Large intestine (tissue), 3 donors: ENCODE measurements around the gene LIG1. TPM values are rescaled to one million over a fixed set of nuclear protein-coding genes. Genes with fewer than 3 reads are reported as not detected.
A peak's percentile ranks its signal among the peaks of the same experiment; 100 is the strongest.

ENCODE experiments used
- DNase-seq, 2 donors: peaks; one replicate each; pipeline versions ENCODE4 v3.0.0 to v3.0.0-alpha.2; 2013
- H3K27ac ChIP-seq: one replicate; pipeline ENCODE4 v1.5.1; 2013; ENCODE audit warnings: low read length
- H3K27me3 ChIP-seq: 2 replicates; pipeline ENCODE4 v1.6.1; 2013; ENCODE audit warnings: low read length; ENCODE audit not compliant: control insufficient read depth, insufficient read depth
- H3K36me3 ChIP-seq: 2 replicates; pipeline ENCODE4 v1.6.1; 2013; ENCODE audit warnings: low read length; ENCODE audit not compliant: control insufficient read depth, insufficient read depth
- H3K4me1 ChIP-seq: one replicate; pipeline ENCODE4 v1.6.1; 2013; ENCODE audit warnings: low read length; ENCODE audit not compliant: control insufficient read depth, insufficient read depth
- H3K4me3 ChIP-seq: one replicate; pipeline ENCODE4 v1.5.1; 2013; ENCODE audit warnings: low read length
- H3K9me3 ChIP-seq: one replicate; pipeline ENCODE4 v1.6.1; 2013; ENCODE audit warnings: mild to moderate bottlenecking, low read depth, low read length, moderate library complexity; ENCODE audit not compliant: control insufficient read depth
- WGBS: methylation state at CpG from one replicate; pipeline ENCODE4 v1.1.5; 2013; ENCODE audit warnings: low lambda C conversion rate; ENCODE audit not compliant: insufficient coverage; 5-methylcytosine and 5-hydroxymethylcytosine counted together
- polyA plus RNA-seq: library from polyadenylated mRNA; unstranded; fragments of 120-200 nt; gene quantifications from one replicate; pipeline ENCODE4 v1.2.1, GENCODE V29; 2013

LIG1 gene
- polyA plus RNA-seq, 1 donor = 45.1 TPM

- peaks cover 8% of the 10 kb centered on the region for H3K9me3 ChIP-seq
- WGBS = no CpG with 5 or more reads among the region's 9 CpGs
- DNase-seq = no peak
Measured at GRCh38 chr19:48183356-48183755, 13.2 kb upstream of the LIG1 start.

GRCh38 chr19:48182434-48182833 lies 12.3 kb upstream of the LIG1 start:
- Histone ChIP-seq H3K4me3 (no peak overlapping the region), H3K27ac (no peak overlapping the region), H3K36me3 (peaks cover 5% of the 10 kb centered on the region), H3K4me1 (no peaks in the 10 kb centered on the region), H3K9me3 (peaks cover 8% of the 10 kb centered on the region), H3K27me3 (no peaks in the 10 kb centered on the region)
- WGBS = no CpG with 5 or more reads among the region's 38 CpGs
- DNase-seq = no peak

More at GRCh38 chr19:48183356-48183755, 13.2 kb upstream of the LIG1 start:
- H3K27ac ChIP-seq = no peak overlapping the region
- H3K4me3 ChIP-seq = no peak overlapping the region
- H3K4me1 ChIP-seq = no peaks in the 10 kb centered on the region
- H3K27me3 ChIP-seq = no peaks in the 10 kb centered on the region
- peaks cover 8% of the 10 kb centered on the region for H3K36me3 ChIP-seq

GRCh38 chr19:48181505-48181904 lies 11.4 kb upstream of the LIG1 start:
- no peak for DNase-seq
- Histone ChIP-seq H3K27ac (no peak overlapping the region), H3K36me3 (peaks cover 5% of the 10 kb centered on the region), H3K9me3 (peaks cover 8% of the 10 kb centered on the region), H3K27me3 (no peaks in the 10 kb centered on the region), H3K4me3 (no peak overlapping the region), H3K4me1 (no peaks in the 10 kb centered on the region)
- no CpG with 5 or more reads among the region's 5 CpGs for WGBS

- H3K27ac ChIP-seq = no peak overlapping the region
- no peak overlapping the region for H3K4me3 ChIP-seq
- no peaks in the 10 kb centered on the region for H3K4me1 ChIP-seq
- DNase-seq = no peak
- no peaks in the 10 kb centered on the region for H3K27me3 ChIP-seq
- WGBS = 100% methylated on average over 2 of the region's 3 CpGs
- peaks cover 6% of the 10 kb centered on the region for H3K9me3 ChIP-seq
- H3K36me3 ChIP-seq = peaks cover 31% of the 10 kb centered on the region
Measured at GRCh38 chr19:48176226-48176625, 6.1 kb upstream of the LIG1 start.

- no peaks in the 10 kb centered on the region for H3K4me1 ChIP-seq
- H3K9me3 ChIP-seq = peaks cover 4% of the 10 kb centered on the region
- no CpG with 5 or more reads among the region's 10 CpGs for WGBS
- no peaks in the 10 kb centered on the region for H3K27me3 ChIP-seq
- peaks cover 31% of the 10 kb centered on the region for H3K36me3 ChIP-seq
- no peak for DNase-seq
- H3K27ac ChIP-seq = no peak overlapping the region
- no peak overlapping the region for H3K4me3 ChIP-seq
Measured at GRCh38 chr19:48175578-48175977, 5.4 kb upstream of the LIG1 start.

GRCh38 chr19:48174445-48175030 lies 4.4 kb upstream of the LIG1 start:
- H3K27me3 ChIP-seq = no peaks in the 10 kb centered on the region
- peaks cover 29% of the 10 kb centered on the region for H3K36me3 ChIP-seq
- H3K9me3 ChIP-seq = peaks cover 4% of the 10 kb centered on the region
- WGBS = 75% methylated on average over 3 of the region's 6 CpGs
- no peaks in the 10 kb centered on the region for H3K4me1 ChIP-seq
- no peak overlapping the region for H3K4me3 ChIP-seq
- no peak for DNase-seq
- no peak overlapping the region for H3K27ac ChIP-seq

- no CpG with 5 or more reads among the region's 37 CpGs for WGBS
- peaks cover 29% of the 10 kb centered on the region for H3K36me3 ChIP-seq
- no peaks in the 10 kb centered on the region for H3K27me3 ChIP-seq
- H3K27ac ChIP-seq = no peak overlapping the region
- peaks cover 4% of the 10 kb centered on the region for H3K9me3 ChIP-seq
- DNase-seq = no peak
- no peak overlapping the region for H3K4me3 ChIP-seq
- H3K4me1 ChIP-seq = peaks cover 5% of the 10 kb centered on the region
Measured at GRCh38 chr19:48171710-48172109, 1.6 kb upstream of the LIG1 start.

- peaks cover 26% of the 10 kb centered on the region for H3K36me3 ChIP-seq
- peak overlapping the region; percentile 96 for H3K4me3 ChIP-seq
- H3K9me3 ChIP-seq = peaks cover 4% of the 10 kb centered on the region
- no peaks in the 10 kb centered on the region for H3K27me3 ChIP-seq
- H3K27ac ChIP-seq = peak overlapping the region; percentile 100
- 4% methylated on average over 4 of the region's 21 CpGs for WGBS
- peak in 1 of 2 donors; percentile 12 for DNase-seq
- peaks cover 5% of the 10 kb centered on the region for H3K4me1 ChIP-seq
Measured at GRCh38 chr19:48170817-48171347, 738 bp upstream of the LIG1 start.

GRCh38 chr19:48169578-48169938 lies 586 bp downstream of the LIG1 start:
- H3K36me3 ChIP-seq = peaks cover 17% of the 10 kb centered on the region
- H3K27me3 ChIP-seq = no peaks in the 10 kb centered on the region
- peak; percentile 70 to 77 for DNase-seq
- H3K4me1 ChIP-seq = peaks cover 5% of the 10 kb centered on the region
- peaks cover 4% of the 10 kb centered on the region for H3K9me3 ChIP-seq
- no CpG with 5 or more reads among the region's 15 CpGs for WGBS
- peak overlapping the region; percentile 96 for H3K4me3 ChIP-seq
- peak overlapping the region; percentile 100 for H3K27ac ChIP-seq

GRCh38 chr19:48168689-48169088 lies 1.5 kb downstream of the LIG1 start:
- peaks cover 5% of the 10 kb centered on the region for H3K4me1 ChIP-seq
- WGBS = 88% methylated on average over 4 of the region's 5 CpGs
- H3K36me3 ChIP-seq = peaks cover 15% of the 10 kb centered on the region
- H3K4me3 ChIP-seq = no peak overlapping the region
- H3K9me3 ChIP-seq = peaks cover 4% of the 10 kb centered on the region
- H3K27ac ChIP-seq = no peak overlapping the region
- DNase-seq = no peak
- H3K27me3 ChIP-seq = no peaks in the 10 kb centered on the region

- no peaks in the 10 kb centered on the region for H3K9me3 ChIP-seq
- H3K27ac ChIP-seq = peak overlapping the region; percentile 85
- H3K4me3 ChIP-seq = no peak overlapping the region
- DNase-seq = peak; percentile 64 to 74
- peaks cover 44% of the 10 kb centered on the region for H3K36me3 ChIP-seq
- H3K4me1 ChIP-seq = peaks cover 10% of the 10 kb centered on the region
- H3K27me3 ChIP-seq = no peaks in the 10 kb centered on the region
- no CpG with 5 or more reads among the region's 12 CpGs for WGBS
Measured at GRCh38 chr19:48158210-48158790, 11.8 kb downstream of the LIG1 start.
